Left lung (tissue), 10 donors: ENCODE data around the gene AFG3L2. TPM values are rescaled to one million over a fixed set of nuclear protein-coding genes. Genes with fewer than 3 reads are reported as not detected.

Experiments
- ATAC-seq: fragments of 200-7000 bp; cut with Tn5 transposase; one replicate; pipeline ENCODE4 v1.9.1; 2020; ENCODE audit warnings: moderate library complexity
- DNase-seq, 4 donors: peaks; one replicate each; pipeline ENCODE4 v3.0.0-alpha.2; 2013 to 2020
- H3K27ac ChIP-seq, 2 donors: fragments of 200-600 bp; sonication (generic) in 1 of 2; one replicate each; pipeline versions ENCODE4 v1.5.0 to v1.8.0; 2020 to 2021
- H3K27me3 ChIP-seq, 2 donors: fragments of 200-600 bp; sonication (generic) in 1 of 2; one replicate each; pipeline versions ENCODE4 v1.5.0 to v1.8.0; 2020 to 2021
- H3K36me3 ChIP-seq, 2 donors: fragments of 200-600 bp; sonication (generic) in 1 of 2; one replicate each; pipeline versions ENCODE4 v1.5.0 to v1.8.0; 2020 to 2021
- H3K4me1 ChIP-seq, 2 donors: fragments of 200-600 bp; one replicate each; pipeline ENCODE4 v1.8.0; 2021
- H3K4me3 ChIP-seq, 2 donors: fragments of 200-600 bp; sonication (generic) in 1 of 2; one replicate each; pipeline versions ENCODE4 v1.5.0 to v1.8.0; 2020 to 2021; ENCODE audit warnings: mild to moderate bottlenecking in 1 of 2
- H3K9me3 ChIP-seq, 2 donors: fragments of 200-600 bp; sonication (generic) in 1 of 2; one replicate each; pipeline versions ENCODE4 v1.5.0 to v1.8.0; 2020 to 2021
- intact Hi-C, 2 donors: fragments of 100-400 bp; cut with DNase I; formaldehyde crosslinking; loops; one replicate each; pipeline versions ENCODE4 v1.11.2 to v1.14.2; 2022
- polyA plus RNA-seq, 6 donors: library from polyadenylated mRNA; unstranded; fragments of 120-200 nt; gene quantifications; one replicate each; pipeline ENCODE4 v1.2.1, GENCODE V29; 2013; ENCODE audit not compliant: insufficient read length in 6 of 6
- total RNA-seq, 2 donors: library from RNA; stranded (reverse); fragmentation: NEBNext Ultra II Directional; extraction: Animal tissue kit (Norgen Biotek cat#: 25700); gene quantifications; one replicate each; pipeline ENCODE4 v1.2.1, GENCODE V29; 2021
- TF ChIP-seq, protein P1 (sequence below), 2 donors: fragments of 200-600 bp; sonication (generic) in 1 of 2; IDR thresholded peaks; one replicate each; pipeline versions ENCODE4 v1.5.0 to v1.8.0; 2021; ENCODE audit warnings: antibody characterized with exemption in 2 of 2
- donor health status: DM: no; HTN: yes; CAD: no.
- donor health status: DM: no; HTN: no; CAD: no.

Gene AFG3L2
- total and polyA plus RNA-seq, 8 donors = 30.3 to 48.4 (median 43.9) TPM

DNA sequence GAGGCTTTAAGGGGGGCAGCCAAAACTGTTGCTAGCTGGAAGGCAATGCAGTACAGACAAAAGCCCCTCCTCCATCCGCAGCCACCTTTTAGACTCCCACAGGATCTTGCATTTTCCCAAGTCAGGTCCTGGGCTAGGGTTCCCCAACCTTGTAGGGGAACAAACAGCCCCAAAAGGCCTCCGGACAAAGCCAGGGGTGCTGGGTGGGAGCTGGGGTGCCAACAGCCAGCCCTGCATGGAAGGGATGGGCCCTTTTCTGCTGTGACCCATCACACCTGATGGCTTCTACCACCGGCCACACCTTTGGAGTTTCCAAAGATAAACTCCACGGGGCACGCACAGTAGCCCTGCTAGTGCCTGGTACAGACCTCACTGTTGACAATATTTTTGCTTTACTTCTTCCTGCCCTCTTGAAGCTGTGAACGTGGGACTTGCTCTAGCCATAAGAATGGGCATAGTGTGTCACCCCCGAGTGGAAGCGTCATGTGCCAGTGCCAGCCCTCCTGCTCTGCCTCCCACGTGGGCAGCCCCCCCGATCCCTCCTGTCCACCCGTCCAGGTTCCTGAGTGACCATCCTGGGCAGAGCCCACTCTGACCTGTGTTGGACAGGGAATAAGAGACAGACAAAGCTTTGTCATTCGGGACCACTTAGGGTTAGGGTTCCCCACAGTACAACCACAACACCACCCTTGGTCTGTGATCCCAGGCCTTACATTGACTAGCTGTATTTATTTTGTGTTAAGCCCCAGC, 50.1 kb downstream of the AFG3L2 start:
- no peak for ATAC-seq
- Histone ChIP-seq H3K27me3 (no peaks in the 10 kb centered on the region), H3K4me3 (no peak overlapping the region), H3K4me1 (no peaks in the 10 kb centered on the region), H3K27ac (no peak overlapping the region), H3K36me3 (peaks cover 8 to 91% of the 10 kb centered on the region in 2 donors), H3K9me3 (no peaks in the 10 kb centered on the region)
- TF ChIP-seq, protein P1, sequence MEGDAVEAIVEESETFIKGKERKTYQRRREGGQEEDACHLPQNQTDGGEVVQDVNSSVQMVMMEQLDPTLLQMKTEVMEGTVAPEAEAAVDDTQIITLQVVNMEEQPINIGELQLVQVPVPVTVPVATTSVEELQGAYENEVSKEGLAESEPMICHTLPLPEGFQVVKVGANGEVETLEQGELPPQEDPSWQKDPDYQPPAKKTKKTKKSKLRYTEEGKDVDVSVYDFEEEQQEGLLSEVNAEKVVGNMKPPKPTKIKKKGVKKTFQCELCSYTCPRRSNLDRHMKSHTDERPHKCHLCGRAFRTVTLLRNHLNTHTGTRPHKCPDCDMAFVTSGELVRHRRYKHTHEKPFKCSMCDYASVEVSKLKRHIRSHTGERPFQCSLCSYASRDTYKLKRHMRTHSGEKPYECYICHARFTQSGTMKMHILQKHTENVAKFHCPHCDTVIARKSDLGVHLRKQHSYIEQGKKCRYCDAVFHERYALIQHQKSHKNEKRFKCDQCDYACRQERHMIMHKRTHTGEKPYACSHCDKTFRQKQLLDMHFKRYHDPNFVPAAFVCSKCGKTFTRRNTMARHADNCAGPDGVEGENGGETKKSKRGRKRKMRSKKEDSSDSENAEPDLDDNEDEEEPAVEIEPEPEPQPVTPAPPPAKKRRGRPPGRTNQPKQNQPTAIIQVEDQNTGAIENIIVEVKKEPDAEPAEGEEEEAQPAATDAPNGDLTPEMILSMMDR (IDR thresholded peaks at IDR 0.05) = no peak
- intact Hi-C loops = no loop called here
- DNase-seq = no peak

DNA sequence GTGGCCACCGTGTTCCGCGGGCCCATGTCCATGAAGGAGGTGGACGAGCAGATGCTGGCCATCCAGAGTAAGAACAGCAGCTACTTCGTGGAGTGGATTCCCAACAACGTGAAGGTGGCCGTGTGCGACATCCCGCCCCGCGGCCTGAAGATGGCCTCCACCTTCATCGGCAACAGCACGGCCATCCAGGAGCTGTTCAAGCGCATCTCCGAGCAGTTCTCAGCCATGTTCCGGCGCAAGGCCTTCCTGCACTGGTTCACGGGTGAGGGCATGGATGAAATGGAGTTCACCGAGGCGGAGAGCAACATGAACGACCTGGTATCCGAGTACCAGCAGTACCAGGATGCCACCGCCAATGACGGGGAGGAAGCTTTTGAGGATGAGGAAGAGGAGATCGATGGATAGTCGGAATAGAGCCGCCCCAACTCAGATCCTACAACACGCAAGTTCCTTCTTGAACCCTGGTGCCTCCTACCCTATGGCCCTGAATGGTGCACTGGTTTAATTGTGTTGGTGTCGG, 51.2 kb downstream of the AFG3L2 start:
- TF ChIP-seq, protein P1 (IDR thresholded peaks at IDR 0.05) = no peak
- H3K36me3 ChIP-seq = peaks cover 8 to 97% of the 10 kb centered on the region in 2 donors
- DNase-seq (no peak), ATAC-seq (no peak)
- H3K27ac ChIP-seq = no peak overlapping the region
- intact Hi-C loops = no loop called here
- H3K4me3 ChIP-seq = no peak overlapping the region
- H3K9me3 ChIP-seq = no peaks in the 10 kb centered on the region
- no peaks in the 10 kb centered on the region for H3K4me1 ChIP-seq
- no peaks in the 10 kb centered on the region for H3K27me3 ChIP-seq

DNA sequence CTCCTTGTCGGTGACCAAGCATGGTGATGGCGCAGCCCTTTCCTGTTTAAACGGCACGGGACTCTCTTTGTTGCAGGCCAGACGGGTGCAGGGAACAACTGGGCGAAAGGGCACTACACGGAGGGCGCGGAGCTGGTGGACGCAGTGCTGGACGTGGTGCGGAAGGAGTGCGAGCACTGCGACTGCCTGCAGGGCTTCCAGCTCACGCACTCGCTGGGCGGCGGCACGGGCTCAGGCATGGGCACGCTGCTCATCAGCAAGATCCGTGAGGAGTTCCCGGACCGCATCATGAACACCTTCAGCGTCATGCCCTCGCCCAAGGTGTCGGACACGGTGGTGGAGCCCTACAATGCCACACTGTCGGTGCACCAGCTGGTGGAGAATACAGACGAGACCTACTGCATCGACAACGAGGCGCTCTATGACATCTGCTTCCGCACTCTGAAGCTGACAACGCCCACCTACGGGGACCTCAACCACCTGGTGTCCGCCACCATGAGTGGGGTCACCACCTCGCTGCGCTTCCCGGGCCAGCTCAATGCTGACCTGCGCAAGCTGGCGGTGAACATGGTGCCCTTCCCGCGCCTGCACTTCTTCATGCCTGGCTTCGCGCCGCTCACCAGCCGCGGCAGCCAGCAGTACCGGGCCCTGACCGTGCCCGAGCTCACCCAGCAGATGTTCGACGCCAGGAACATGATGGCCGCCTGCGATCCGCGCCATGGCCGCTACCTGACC, 51.9 kb downstream of the AFG3L2 start:
- TF ChIP-seq, protein P1 (IDR thresholded peaks at IDR 0.05) = no peak
- peaks cover 8 to 100% of the 10 kb centered on the region in 2 donors for H3K36me3 ChIP-seq
- H3K4me1 ChIP-seq = no peaks in the 10 kb centered on the region
- no peak for ATAC-seq
- no peak overlapping the region for H3K4me3 ChIP-seq
- no peak overlapping the region for H3K27ac ChIP-seq
- H3K9me3 ChIP-seq = no peaks in the 10 kb centered on the region
- no peaks in the 10 kb centered on the region for H3K27me3 ChIP-seq
- DNase-seq = no peak
- intact Hi-C loops = no loop called here

DNA sequence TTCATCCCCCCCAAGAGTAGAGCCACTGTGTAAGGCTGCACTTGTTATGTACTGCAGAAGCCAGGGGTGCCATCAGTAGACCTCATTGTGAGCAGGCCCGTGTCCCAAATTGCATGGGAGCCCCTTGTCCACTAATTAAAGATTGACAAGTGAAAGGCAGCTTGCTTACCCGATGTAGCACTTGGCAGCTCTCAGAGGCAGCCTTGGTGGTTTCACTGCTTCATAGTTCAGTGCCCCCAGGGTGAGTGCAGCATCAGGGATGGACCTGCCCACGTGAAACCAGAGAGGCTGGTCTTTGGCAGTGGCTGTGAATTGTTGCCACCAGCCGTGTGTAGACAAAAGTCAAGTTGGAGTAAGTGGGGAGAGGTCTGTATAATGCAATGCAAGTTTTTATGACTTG, 55.7 kb downstream of the AFG3L2 start:
- no peak for ATAC-seq
- Histone ChIP-seq H3K9me3 (no peaks in the 10 kb centered on the region), H3K36me3 (peaks cover 8 to 89% of the 10 kb centered on the region in 2 donors), H3K27ac (no peak overlapping the region), H3K4me1 (peaks cover 0 to 10% of the 10 kb centered on the region in 2 donors), H3K4me3 (no peak overlapping the region), H3K27me3 (no peaks in the 10 kb centered on the region)
- intact Hi-C loops = no loop called here
- TF ChIP-seq, protein P1 (IDR thresholded peaks at IDR 0.05) = no peak
- DNase-seq = no peak

DNA sequence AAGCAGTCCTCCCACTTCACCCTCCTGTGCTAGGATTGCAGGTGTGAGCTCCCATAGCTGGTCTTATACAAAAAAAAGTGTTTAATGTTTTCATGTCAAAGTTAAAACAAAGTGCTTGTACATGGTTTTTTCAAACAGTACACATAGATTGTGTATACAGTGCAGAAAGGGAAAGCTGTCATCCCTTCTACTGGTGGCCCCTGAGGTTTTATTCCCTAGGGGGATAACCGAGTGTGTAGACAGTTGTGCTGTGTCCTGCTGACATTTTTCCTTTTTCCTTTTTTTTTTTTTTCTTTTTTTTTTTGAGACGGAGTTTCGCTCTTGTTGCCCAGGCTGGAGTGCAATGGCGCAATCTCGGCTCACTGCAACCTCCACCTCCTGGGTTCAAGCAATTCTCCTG, 58.2 kb downstream of the AFG3L2 start:
- H3K4me1 ChIP-seq = peaks cover 0 to 14% of the 10 kb centered on the region in 2 donors
- ATAC-seq = no peak
- no peaks in the 10 kb centered on the region for H3K27me3 ChIP-seq
- H3K36me3 ChIP-seq = peaks cover 0 to 83% of the 10 kb centered on the region in 2 donors
- intact Hi-C loops = no loop called here
- DNase-seq = no peak
- TF ChIP-seq, protein P1 (IDR thresholded peaks at IDR 0.05) = no peak
- no peaks in the 10 kb centered on the region for H3K9me3 ChIP-seq
- no peak overlapping the region for H3K4me3 ChIP-seq
- no peak overlapping the region for H3K27ac ChIP-seq
